ENCODE data around the gene NADK.

DNA sequence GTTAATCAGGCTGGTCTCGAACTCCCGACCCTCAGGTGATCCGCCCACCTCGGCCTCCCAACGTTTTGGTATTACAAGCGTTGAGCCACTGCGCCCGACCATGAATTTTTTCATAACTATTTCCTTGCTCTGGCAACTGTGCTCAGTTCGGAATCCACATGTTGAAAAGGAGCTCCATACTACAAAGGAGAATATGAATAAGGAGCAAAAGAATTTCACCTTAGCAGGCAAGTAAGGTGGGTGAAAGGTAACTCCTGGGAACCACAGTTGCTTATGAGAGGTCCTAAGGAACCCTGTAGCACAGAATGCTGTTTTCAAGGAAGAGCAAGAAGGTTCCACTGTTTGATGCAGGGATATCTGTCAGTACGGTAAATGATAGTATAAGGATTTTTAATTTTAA is 29.9 kb upstream of the NADK start:
- TF ChIP-seq, protein P1, sequence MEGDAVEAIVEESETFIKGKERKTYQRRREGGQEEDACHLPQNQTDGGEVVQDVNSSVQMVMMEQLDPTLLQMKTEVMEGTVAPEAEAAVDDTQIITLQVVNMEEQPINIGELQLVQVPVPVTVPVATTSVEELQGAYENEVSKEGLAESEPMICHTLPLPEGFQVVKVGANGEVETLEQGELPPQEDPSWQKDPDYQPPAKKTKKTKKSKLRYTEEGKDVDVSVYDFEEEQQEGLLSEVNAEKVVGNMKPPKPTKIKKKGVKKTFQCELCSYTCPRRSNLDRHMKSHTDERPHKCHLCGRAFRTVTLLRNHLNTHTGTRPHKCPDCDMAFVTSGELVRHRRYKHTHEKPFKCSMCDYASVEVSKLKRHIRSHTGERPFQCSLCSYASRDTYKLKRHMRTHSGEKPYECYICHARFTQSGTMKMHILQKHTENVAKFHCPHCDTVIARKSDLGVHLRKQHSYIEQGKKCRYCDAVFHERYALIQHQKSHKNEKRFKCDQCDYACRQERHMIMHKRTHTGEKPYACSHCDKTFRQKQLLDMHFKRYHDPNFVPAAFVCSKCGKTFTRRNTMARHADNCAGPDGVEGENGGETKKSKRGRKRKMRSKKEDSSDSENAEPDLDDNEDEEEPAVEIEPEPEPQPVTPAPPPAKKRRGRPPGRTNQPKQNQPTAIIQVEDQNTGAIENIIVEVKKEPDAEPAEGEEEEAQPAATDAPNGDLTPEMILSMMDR (conservative IDR thresholded peaks at IDR 0.05; ENCODE audit: low read depth, low read length), result no peak
- TF ChIP-seq EZH2 (IDR thresholded peaks at IDR 0.05; ENCODE audit: borderline replicate concordance, low read depth, low read length, poor library complexity, severe bottlenecking), result no peak

All from A673 (cell line).